ENCODE results near the gene PLA2G7. TPM values are rescaled to one million over a fixed set of nuclear protein-coding genes. Genes with fewer than 3 reads are reported as not detected.
"Not testable (repeated sequence)": the region's sequence is repeated elsewhere in the genome, so short reads cannot be mapped to it uniquely, and the experiment has no call there.

PLA2G7 gene
- 1.7 TPM for total RNA-seq

DNA sequence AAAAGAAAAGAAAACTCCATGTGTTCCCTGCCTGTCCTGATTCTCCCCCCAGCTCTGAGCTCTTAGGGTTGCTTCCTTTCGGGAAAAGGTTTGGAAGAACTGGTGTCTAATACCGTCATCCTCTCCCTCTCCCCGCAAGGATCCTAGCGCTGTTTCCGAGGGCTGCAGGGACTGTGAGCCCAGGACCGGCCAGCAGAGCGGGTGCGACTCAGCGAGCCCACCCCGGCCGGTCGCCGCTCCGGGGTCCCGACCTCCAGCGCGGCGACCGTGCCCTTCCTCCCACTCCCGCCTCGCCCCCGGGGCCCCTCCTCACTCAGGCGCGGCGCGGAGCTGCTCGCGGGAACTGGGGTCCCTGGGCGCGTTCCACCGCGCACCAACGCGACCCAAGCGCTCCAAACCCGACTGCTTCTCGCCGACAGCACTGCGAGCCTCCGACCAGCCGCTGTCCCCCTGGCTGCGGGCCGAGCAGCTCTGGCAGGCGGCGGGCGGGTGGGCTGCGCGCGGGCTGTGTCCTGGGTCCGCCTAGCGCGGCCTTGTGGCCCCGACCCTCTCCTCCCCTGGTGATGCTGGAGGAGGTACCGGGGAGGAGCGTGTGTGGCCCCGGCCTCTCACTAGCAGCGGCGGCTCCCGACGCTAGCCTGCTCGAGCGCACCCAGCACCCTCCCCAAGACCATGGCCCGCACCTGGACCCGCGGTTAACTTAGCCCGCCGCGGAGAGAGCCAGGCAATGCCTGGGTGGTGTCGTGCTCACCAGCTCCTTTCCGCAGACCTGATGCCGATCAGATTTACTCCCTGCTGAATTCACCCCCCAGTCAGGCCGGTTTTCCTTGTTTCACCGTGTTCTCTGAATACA lies at the start of gene PLA2G7:
Gene PLA2G7 (minus strand): TSS at position 509 of the 853 bp plus-strand sequence. CDS start 12,484 bp downstream, outside the sequence.
- DNase-seq (ENCODE audit: low spot score) (no peak), ATAC-seq (peak; percentile 74)

DNA sequence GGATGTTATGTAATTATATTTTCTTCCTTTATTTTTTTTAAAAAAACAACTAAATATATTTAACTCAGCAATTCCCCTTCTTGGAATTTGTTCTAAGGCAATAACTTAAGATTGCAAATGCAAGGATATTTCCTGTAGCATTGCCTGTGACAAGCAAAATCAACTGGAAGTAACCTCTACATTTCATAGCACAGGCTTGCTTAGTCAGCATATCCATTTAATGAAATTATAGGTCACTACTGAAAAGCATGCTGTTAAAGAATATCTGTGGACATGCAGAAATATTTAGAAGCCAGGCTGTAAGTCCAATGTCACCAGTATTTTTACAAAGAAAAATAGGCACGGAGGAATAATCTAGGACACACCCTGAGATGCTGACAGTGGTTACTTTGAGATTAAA lies 49.4 kb upstream of the PLA2G7 start:
- no peak for ATAC-seq
- no peak for DNase-seq (ENCODE audit: low spot score)

DNA sequence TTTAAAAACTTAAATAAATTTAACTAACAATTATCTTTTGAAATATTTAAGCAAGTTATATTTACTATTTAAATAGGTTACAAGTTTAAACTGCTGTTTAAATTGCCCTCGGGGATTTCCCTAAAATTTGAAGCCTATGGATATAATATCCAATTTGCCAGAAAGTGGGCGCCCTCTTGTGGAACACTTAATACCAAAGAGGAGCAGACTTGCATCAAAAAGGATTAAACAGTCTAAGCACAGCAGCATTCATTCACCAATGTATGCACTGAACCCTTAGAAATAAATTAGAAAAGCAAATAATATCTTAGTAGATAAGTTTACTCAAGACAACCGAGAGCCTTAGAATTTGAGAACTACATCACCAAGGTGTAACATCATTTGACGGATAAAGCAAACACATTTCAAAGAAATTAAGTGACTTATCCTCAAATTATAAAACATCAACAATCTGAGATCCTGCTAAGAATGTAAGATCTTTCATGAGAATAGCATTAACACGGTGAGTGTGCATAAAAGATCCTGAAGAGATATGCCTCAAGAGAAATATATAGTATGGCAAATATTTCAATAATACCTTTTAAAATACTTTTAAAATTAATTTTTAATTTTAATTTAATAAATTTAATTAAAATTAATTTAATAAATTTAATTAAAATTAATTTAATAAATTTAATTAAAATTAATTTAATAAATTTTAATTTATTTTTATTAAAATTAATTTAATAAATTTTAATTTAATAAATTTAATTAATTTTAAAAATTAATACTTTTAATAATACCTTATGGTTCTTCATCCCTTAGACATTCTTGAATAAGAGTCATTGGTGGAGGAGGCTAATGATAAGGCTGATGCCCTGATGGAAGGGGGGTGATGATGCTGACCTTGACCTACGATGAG lies 46.6 kb upstream of the PLA2G7 start:
- ATAC-seq: peak; percentile 85

DNA sequence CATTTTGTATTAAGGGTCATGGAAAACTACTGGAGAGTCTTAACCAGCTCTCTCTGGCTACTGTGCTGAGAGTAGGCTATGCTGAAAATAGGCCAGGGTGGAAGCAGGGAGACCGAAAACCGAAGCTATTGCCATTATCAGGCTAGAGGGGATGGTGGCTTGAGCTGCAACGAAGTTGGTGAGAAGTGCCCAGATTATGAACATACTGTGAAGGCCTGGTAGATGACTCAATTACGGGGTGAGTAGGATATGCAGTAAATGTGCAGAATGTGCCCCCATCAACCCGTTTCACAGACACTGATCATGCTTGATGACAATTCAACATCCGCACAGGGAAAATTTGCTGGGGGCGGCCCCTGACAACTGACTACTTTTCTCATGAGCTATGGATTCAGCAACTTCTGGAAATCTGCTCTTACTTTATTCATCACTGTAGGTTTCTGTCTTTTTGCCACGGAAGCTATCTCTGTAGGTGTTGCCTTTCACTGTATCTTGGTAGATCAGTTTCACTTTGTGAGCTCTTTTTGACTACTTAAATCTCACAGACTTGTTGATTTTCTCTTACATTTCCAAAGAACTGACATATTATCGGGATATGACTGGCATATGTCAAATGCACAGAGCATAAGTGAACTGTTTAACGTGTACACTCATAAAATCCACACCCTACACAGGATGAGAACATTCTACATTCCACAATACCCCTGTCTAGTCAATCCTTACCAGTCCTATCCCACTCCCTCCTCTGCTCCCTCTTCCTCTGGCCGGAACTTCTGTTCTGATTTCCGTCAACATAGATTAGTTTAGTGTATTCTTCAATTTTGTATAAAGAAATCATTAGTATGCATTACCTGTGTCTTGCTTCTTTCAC lies 42.5 kb upstream of the PLA2G7 start:
- ATAC-seq: no peak

More for the DNA sequence above, 46.6 kb upstream of the PLA2G7 start:
- DNase-seq (ENCODE audit: low spot score): no peak

DNA sequence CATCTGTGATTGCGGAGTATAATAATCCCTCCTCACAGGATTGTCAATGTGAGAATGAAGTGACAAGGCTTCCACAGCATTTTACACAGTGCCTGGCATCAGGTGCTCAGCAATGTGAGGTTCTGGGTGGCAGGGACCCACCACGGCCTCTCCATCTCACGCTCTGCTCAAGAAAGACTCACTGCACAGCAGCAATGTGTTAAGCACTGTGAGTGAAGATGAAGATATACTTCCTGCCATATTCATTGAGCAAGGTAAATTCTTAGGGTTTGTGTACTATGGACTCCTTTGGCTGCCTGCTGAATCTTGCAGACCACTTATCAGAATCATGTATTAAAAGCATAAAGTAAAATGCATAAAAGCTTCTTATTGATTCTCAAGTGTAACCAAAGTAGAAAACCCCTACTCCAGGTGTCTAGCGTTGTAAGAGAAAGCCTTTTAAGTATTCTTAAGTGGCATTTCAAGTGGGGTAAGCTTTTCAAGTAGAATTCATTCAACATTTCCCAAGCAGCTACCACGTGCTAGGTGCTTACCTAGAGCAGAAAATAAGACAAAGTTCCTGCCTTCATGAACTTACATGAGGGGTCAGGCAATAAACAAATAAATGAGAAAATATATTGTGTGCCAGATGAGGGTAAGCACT lies 41.0 kb upstream of the PLA2G7 start:
- ATAC-seq (no peak), DNase-seq (ENCODE audit: low spot score) (no peak)

More for the DNA sequence above, 42.5 kb upstream of the PLA2G7 start:
- DNase-seq (ENCODE audit: low spot score): no peak

DNA sequence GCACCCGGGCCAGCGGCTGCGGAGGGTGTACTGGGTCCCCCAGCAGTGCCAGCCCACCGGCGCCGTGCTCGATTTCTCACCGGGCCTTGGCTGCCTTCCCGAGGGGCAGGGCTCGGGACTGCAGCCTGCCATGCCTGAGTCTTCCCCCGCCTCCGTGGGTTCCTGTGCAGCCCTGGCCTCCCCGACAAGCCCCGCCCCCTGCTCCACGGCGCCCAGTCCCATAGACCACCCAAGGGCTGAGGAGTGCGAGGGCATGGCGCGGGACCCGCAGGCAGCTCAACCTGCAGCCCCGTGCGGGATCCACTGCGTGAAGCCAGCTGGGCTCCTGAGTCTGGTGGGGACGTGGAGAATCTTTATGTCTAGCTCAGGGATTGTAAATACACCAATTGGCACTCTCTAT lies 39.6 kb upstream of the PLA2G7 start:
- DNase-seq (ENCODE audit: low spot score); ATAC-seq: not testable (repeated sequence)

DNA sequence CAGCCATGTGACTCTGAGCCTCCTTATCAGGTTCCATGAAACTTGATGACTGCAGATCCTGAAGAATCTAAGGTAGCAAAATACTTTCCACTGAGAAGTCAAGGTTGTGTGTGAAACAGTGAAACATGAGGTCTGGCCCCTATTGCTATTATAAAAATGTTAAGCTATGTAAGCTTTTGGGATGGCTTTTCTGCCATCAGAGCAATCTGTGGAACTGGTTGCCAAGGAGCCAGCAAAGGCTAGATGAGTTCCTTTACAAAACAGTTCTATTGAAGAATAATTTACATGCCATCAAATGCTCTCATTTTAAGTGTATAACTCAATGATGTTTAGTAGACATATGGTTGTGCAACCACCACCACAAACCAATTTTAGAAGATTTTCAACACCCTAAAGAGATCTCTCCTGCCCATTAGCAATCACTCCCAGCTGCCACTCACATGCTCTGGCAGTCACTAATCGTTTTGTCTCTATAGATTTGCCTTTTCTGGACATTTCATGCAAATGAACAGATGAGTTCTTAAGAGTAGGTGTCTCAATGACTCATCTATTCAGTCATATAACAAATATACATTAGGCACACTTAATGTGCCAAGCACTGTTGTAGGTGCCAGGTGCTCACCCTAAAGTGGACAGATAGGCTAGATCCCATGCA lies 38.2 kb upstream of the PLA2G7 start:
- DNase-seq (ENCODE audit: low spot score) (no peak), ATAC-seq (no peak)

DNA sequence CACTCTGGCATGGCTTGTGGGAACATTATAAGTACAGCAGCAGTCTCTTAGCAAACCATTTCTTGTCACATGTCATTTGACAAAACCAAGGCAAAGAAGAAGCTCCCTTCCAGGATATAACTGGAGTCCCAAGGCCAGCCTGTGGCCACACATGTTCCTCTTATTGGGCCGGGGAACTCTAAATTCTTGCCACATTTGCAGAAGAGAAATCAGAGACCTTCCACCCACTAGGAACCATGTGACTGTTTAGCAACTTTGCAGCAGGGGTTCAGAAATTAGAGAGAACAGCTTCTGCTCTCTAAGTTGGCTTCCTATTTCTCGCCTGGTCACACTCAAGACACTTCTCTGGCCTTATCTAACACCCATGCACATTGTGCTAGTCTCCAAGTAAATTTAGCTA lies 37.6 kb upstream of the PLA2G7 start:
- DNase-seq (ENCODE audit: low spot score) (no peak), ATAC-seq (peak; percentile 39)

DNA sequence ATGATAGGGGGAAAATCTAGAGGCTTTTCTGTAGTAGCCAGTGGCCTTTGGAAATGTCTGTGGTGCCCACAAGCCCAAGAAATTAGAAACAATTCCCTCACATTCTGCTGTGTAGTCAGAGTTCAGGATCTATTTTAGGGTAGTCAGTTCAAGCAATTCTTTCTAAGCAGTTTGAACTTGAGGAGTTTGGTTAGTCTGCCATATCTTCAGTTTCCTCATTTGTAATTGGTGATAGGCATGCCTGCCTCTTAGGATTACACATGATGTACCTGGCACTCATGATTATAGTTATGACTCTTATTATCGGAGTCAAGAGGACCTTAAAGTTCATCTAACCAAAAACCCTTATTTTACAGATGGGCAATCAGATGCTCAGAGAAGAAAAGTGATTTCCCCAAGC lies 36.8 kb upstream of the PLA2G7 start:
- DNase-seq (ENCODE audit: low spot score) (no peak), ATAC-seq (no peak)

DNA sequence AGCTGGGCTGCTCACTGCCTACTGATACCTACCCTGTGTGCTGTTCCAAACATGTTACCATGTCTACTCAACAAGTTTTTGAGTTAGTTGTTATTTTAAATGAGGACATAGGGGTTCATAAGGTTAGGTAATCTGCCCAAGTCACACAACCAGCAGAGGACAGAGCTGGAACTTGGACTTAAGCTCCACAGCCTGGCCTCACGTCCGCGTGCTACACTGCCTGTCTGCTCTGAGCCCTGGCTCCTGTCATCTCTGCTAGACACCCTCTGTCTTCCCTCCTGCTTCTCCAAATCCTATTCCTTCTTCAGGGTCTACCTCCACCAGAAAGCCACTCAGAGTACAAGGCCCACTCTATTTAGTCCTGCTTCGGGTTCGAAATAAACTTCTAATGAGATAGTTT lies 29.8 kb upstream of the PLA2G7 start:
- no peak for DNase-seq (ENCODE audit: low spot score)
- no peak for ATAC-seq

DNA sequence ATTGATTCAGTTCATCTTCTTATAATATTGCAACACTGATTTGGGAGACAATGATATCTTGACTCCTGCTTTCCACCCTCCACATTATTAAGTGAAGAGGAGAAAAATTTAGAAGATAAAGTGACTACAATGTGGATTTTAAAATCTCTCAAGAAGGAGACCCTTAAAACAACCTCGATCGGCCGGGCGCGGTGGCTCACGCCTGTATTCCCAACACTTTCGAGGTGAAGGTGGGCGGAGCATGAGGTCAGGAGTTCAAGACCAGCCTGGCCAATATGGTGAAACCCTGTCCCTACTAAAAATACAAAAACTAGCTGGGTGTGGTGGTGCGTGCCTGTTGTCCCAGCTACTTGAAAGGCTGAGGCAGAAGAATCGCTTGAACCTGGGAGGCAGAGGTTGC lies 29.1 kb upstream of the PLA2G7 start:
- DNase-seq (ENCODE audit: low spot score): not testable (repeated sequence)

DNA sequence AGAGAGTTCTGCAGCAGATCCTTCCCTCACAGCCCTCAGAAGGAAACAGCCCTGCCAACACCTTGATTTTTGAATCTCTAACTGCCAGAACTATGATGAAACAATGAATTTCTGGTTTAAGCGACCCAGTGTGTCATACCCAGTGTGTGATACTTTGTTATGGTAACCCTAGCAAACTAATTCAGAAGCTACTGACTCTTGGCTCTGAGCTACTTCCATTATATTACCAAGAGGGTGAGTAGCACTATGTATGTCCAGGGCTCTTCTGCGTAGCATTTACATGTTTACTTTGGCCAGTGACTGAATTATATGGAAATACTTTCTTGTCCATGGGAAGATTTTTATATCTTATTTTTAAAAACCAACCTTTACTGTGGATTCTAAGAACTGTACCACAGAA lies 28.3 kb upstream of the PLA2G7 start:
- ATAC-seq (no peak), DNase-seq (ENCODE audit: low spot score) (no peak)

More for the DNA sequence above, 29.1 kb upstream of the PLA2G7 start:
- ATAC-seq: not testable (repeated sequence)

DNA sequence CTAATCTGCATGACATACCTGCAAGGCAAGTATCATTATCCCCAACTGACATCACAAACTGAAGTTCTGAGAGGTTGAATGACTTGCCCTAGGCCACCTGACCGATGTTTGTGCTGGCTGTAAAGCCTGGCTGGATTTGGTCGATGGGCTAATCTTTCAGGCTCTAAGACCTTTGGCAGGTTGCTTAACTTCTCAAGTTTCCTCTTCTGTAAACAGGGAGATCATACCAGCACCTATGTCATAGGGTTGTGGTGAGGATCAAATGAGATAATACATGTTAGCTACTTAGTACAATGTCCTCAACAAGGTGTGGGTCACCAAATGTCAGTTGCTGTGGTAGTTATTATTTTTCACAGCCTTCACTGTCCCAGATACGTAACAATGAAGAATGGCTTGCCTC lies 25.8 kb upstream of the PLA2G7 start:
- ATAC-seq (peak; percentile 23), DNase-seq (ENCODE audit: low spot score) (no peak)

DNA sequence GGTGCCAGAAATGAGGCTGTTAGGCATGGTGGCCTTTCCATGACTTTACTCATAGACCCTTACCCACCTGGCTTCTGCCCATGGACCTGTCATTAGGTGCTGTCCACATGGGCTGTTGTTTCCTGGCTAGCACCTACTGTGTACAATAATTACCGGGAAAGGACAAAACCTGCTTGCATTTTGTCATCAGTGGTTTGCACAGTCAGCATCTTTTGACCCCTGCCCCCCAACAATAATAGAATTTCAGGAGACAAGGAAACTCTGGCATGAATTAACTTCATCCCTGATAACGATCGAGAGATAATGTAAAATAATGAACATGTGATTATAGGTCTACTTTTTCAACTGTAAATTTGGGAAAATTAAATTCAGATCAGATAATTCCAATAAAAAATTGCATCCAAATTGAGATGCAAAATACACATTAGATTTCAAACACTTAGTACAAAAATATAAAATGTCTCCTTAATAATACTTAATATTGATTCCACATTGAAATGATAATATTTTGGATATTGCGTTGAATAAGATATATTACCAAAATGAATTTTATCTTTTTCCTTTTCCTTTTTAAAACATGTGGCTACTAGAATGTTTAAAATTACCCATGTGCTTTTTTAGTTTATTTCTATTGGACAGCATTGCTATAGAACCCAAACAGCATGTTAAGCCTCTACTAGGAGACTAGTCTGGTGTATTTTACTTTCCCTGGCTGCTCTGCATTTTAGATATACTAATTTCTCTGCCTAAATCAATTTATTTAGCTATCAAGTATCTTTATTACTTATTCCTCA lies 24.0 kb upstream of the PLA2G7 start:
- ATAC-seq (no peak), DNase-seq (ENCODE audit: low spot score) (no peak)

DNA sequence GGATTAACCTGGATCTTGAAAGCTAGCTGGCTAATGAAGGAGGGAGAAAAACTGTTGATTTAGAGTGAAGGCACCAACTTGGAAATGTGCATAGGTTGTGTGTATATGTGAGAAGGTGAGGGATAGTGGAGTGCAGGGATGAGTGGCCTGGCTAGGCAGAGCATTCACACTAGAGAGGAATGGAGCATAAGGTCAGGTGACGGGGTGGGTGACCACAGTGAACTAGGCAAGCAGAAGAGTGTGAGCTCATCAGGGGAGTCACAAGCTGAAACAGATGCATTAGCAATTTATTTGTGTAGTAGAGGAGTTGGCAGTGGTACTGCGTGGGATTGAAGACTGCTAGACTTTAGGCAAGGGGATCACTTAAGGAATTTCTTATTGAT lies 22.0 kb upstream of the PLA2G7 start:
- ATAC-seq (no peak), DNase-seq (ENCODE audit: low spot score) (no peak)

DNA sequence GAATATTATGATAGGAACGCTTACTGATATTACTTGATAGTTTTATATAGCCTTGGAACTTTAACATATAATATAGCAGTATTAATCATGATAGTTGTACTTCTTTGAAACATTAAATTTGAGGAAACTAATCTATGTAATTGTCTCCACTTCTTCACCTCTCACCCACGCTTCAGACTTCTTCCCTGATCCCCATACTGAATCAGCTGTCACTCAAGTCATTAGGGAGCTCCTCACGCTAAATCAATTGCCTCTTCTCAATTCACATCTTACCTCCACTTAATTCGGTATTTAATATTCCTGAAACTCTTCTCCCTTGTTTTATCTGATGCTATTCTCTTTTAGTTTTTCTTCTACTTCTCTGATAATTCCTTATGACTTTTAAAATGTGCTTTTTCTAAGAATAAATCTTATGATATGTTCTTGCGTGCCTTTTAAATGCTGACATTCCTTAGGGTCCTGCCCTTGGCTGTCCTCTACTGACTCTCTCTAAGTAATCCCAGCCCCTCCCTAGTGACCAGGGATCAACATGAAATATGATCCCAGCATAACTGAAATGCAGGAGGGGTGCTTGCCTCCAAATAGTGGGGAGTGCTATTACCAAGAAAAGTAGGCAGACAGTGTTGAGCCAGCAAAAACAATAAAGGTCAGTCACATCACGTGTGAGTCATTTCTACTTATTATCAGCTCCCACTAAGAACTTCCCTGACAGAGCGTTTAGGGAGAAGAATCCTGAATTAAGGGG lies 21.5 kb upstream of the PLA2G7 start:
- no peak for ATAC-seq
- no peak for DNase-seq (ENCODE audit: low spot score)

DNA sequence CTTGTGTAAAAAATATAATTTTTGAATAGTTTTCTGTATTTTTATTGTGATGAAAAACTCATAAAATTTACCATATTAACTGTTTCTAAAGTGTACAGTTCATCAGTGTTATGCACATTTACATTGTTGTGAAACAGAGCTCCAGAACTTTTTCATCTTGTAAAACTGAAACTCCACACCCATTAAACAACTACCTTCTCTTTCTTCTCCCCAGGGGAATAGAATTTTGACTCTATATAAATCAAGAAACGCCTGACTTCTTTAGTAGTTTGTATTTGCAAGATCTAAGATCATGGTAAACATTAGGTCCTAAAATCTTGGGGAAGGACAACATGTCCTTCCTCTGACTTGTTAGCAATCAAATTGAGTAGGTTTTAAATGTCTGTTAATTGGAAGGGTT lies 20.7 kb upstream of the PLA2G7 start:
- no peak for DNase-seq (ENCODE audit: low spot score)

DNA sequence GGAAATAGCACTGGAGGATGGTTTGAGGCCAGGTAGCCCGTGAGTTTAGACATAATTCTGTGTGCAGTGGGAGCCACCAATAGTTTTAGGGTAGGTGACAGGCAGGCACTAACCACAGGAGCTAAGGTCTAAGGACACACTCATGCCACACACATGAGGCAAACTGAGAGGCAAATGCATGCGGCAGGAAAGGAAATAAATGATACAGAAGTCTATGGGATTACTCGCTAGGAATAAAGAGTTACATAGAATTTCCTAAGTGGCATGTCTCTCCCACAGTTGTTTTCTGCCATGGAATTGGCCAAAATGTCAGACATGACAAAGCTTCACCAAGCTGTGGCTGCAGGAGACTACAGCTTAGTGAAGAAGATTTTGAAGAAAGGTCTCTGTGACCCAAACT lies 16.5 kb upstream of the PLA2G7 start:
- DNase-seq (ENCODE audit: low spot score) (no peak), ATAC-seq (no peak)

More for the DNA sequence above, 20.7 kb upstream of the PLA2G7 start:
- ATAC-seq: no peak
